Stimulated activated CD4-positive, alpha-beta T cell treated with anti-CD3 and anti-CD28 coated beads, Interleukin-4, amount 100 ng/mL, for 1 hour (primary cell): ENCODE results near the gene TLR9.

Experiments
- DNase-seq: peaks from one replicate; pipeline ENCODE4 v3.0.0-alpha.2; 2020

The TLR9 gene

DNA sequence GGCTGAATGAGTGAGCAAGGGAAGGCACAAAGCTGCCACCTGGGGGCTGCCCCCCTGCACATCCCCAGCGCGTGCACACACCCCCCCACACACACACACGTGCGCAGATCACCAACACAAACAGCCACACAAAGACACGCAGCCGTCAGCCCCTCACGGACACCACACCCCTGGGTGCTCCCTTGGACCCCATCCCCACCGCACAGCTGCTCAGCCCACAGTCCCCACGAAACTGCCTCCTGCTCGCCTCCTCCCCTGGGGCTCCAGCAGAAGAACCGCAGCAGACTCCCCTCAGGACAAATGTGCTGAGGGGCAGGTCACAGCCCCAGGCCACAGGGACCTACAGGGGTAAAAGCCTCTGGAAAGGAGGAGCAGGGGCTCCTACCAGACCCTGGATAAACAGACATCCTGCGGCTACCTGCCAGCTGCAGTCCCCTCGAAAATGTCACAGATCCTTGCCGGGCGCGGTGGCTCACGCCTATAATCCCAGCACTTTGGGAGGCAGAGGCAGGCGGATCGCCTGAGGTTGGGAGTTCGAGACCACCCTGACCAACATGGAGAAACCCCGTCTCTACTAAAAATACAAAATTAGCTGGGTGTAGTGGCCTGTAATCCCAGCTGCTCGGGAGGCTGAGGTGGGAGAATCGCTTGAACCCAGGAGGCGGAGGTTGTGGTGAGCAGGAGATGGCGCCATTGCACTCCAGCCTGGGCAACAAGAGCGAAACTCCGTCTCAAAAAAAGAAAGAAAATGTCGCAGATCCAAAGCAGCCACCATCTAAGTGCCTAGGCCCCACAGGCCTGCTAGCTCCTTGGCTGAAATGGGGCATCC is 7.0 kb upstream of the TLR9 start:
- peak; percentile 42 for DNase-seq

DNA sequence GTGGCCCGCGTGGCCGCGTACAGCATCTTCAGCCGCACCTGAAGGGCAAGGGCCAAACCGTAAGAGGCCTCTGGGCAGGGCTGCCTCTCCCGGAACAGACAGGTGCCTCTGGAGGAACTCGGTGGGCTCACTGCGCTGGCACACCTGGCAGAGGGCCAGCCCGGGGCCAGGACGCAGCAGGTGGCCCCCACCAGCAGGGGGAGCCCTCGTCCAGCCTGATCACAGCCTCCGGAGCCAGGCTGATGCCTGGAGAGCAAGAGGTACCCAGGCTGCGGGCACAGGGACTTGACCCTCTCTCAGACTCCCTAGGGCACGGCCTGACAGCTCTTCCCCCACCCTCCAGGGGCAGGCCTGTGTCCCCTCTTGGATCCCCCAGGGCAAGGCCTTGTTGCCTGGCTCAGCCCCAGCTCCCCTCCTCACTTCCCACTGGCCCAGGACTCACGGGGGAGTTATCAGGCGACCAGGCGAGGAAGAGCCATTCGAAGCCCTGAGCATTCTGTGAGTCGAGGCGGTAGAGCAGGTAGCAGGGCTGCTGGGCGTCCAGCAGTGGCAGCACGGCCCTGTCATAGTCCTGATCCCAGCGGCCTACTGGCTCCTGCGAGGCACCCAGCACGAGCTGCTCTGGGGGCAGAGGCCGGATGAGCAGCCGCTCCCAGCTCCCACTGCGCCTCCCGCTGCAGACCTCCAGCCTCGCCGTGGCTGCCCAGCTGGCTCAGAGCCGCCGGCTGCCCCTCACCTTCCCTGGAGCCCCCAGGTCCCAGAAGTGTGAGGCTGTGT is 6.2 kb upstream of the TLR9 start:
- DNase-seq, result peak; percentile 92

DNA sequence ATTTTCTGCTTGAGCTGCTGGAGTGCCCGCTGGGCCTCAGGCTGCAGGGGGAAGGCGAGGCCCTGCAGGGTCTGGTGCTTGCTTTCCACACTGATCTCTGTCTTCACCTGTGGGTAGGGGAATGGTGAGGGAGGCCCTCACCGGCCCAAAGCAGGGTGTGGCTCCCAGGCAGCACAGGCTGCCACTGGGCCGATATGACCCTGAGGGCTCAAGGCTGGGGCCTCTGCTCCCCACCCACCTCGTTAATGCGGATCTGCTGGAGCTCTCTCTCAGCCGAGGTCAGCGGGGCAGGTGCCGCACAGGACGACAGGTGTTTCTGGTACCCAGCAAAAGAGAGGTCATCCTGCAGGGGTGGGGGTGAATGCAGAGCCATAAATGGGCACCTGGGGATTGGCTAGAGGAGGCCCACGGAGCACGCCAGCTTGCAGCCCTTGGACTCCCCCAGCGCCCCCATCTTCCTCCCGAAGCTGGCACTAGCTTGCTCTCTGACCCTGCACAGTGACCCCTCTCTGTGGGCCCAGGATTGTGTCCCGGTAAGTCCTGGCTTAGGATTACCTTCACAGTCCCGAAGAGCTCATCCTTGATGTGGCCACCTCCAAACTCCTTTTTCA is 5.5 kb upstream of the TLR9 start:
- DNase-seq, result no peak

DNA sequence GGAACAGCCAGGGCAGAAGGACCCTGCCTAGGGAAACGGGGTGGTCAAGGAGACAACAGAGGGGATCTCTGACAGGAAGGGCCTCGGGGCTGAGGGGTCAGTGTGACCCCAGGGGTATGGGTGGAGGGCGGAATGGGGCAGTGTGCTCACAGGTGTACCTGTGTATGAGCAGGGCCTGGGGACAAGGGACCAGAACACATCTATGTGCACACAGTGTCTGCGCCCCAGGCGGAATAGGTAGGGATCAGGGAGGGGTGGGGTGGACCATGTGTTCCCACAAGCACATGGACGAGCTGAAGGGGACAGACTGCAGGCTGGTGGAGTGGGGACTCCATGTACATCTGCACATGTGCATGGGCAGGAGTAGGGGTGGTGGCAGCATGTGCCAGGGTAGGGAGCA is 5.0 kb upstream of the TLR9 start:
- DNase-seq, result no peak

DNA sequence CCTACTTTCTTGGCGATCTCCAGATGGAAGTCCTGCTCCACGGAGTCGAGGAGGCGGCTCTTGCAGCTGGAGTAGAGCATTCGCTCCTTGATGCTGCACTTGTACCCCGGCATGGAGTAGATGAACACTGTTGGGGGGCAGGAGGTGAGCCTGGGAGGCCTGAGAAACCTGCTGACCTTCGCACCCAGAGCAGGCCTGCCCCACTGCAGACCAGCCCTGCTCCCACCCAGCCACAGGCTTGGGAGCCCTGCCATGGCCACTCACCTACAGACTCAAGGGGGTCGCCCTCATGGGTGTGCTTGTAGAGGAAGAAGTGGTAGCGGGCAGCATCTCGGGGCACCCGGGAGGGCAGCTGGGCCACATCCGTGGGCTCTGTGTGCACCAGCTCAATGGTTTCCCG is 4.2 kb upstream of the TLR9 start:
- DNase-seq, result no peak

DNA sequence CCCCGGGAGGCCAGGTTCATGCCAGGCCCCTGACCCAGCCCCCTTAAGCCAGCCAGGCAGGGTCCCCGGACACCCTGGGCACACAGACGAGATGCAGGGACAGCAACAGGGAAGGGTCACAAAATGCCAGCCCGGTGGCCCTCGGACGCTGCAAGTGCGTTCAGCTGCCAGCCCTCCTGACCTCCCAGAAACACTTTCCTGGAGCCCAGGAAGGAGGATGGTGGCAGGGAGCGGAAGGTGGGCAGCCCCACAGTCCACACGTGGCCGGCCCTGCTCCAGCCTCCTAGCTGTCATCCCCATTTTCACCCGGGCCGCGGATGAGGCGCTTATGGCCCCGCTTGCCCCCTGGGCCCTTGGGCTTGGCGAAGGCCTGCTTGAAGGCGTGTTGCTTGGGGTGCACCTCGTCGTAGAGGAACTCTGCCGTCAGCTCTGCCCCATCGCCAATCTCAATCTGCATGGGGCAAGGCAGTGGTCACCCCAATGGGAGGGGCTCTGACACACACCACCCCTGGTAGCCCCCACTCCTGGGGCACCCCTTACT is 3.4 kb upstream of the TLR9 start:
- no peak for DNase-seq

DNA sequence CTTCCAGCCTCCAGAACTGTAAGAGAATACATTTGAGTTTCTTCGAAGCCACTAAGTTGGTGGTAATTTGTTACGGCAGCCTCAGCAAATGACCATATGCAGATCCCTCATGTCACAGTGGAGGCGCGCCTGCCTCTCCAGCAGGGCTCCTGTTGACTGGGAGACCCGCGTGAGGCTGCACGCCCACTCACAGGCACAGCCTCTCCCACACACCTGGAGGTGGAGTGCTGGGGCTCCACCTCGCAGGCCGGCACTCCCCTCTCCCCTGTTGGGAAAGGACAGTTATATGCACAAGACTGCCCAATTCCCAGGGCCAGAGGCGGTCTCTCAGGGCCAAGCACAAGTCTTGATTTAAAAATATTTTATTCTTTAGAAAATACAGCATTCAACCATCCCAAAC is 2.8 kb upstream of the TLR9 start:
- DNase-seq, result no peak

DNA sequence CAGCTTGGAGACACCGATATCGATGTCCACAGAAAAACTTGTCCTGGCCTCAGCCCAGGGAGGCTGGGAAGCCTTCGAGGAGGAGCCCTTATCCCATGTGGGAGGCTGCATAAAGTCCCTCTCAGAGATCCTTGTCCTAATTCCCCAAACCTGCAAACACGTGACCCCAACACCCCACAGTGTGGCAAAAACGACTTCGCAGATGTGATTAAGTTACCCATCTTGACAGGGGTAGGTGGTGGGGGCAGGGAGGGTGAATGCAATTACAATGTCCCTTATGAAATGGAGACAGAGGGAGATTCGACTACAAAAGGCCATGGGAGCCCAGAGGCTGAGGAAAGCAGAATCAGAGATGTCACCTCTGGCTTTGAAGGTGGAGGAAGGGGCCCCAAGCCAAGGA is 2.3 kb upstream of the TLR9 start:
- no peak for DNase-seq

DNA sequence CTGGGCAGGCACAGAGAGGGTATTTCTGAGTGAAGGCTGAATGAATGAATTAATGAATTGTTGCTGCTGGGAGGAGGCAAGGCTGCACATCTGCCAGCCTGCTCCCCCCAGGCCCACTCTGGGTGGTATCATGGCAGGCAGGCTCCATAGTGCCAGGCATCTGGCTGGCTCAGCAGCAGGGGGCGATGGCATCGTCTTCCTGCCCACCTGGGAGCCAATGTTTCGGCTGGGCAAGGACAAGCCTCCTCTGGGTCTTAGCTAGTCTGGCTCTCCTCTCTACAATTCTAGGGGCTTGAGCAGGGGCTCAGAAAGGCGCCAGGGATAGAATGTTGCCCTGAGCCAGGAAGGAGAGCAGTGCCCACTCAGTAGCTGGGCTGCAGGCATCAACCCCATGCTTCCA is 1.7 kb upstream of the TLR9 start:
- DNase-seq, result no peak

DNA sequence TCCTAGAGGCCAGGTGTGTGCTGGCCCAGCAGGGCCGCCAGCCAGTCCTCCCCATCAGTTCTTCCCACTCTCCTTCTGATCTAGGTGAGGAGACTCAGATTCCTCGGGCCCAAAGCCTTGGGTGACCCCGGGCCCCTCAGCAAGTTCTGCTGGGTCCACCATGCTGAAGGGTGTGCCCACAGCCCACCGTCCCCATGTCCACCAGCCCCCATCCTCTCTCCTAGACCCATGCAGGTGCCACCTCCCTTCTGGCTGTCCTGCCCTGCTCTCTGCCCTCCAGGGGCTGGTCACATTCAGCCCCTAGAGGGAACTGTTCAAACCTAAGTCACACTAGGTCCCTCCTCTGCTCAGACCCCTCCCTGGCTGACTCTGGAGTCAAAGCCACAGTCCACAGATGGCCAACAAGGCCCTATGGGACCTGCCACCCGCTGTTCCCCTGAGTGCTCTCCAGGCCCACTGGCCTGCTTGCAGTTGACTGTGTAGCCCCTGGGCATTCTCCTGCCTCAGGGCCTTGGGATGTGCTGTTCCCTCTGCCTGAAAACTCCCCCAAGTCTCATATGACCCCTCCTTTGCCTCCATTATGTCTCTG is 878 bp upstream of the TLR9 start:
- no peak for DNase-seq

DNA sequence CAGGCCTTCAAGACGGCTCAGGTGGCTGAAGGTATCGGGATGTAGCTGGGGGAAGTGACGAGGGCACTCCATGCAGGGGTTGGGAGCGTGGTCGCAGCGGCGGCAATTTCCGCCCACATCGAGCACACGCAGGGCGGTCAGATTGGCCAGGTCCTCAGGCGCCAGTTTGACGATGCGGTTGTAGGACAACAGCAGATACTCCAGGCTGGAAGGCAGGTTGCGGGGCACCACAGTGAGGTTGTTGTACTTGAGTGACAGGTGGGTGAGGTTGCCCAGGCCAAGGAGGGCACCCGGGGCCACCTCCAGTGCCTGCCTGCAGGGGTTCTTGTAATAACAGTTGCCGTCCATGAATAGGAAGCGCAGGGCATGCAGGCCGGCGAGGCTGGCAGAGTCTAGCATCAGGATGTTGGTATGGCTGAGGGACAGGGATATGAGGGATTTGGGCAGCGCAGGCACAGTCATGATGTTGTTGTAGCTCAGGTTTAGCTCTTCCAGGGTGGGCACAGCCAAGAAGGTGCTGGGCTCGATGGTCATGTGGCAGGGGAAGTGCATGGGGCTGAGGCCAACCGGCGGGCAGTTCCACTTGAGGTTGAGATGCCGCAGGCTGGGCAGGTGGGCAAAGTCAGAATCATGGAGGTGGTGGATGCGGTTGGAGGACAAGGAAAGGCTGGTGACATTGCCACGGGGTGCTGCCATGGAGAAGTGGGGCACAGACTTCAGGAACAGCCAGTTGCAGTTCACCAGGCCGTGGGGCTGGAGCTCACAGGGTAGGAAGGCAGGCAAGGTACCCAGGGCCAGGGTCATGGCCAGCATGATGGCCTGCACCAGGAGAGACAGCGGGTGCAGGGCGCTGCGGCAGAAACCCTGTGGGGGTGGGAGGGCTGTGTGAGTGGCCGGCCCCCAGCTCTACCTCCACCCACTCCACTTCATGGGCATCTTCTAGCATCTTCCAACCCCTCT is 1.7 kb downstream of the TLR9 start:
- DNase-seq, result no peak

DNA sequence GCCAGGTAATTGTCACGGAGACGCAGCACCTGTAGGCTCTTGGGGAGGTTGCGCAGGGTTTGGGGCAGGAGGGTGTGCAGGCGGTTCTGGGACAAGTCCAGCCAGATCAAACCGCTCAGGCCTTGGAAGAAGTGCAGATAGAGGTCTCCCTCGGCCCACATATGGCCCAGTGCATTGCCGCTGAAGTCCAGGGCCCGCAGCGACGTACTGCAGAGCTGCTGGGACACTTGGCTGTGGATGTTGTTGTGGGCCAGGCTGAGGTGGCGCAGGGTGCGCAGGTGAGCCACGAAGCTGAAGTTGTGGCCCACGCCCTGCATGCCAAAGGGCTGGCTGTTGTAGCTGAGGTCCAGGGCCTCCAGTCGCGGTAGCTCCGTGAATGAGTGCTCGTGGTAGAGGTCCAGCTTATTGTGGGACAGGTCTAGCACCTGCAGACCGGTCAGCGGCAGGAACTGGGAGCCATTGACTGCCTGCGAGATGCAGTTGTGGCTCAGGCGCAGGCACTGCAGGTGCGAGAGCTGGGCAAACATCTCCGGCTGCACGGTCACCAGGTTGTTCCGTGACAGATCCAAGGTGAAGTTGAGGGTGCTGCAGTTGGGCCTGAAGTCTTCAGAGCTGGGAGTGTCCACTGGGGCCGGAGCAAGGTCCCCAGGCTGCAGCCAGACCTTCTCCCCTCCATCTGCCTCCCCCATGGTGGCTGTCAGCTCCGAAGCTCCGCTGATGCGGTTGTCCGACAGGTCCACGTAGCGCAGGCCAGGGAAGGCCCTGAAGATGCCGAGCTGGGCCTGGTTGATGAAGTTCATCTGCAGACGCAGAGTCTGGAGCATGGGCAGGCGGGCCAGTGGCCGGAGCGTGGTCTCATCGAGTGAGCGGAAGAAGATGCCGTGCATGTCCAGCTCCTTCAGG is 2.9 kb downstream of the TLR9 start:
- no peak for DNase-seq

DNA sequence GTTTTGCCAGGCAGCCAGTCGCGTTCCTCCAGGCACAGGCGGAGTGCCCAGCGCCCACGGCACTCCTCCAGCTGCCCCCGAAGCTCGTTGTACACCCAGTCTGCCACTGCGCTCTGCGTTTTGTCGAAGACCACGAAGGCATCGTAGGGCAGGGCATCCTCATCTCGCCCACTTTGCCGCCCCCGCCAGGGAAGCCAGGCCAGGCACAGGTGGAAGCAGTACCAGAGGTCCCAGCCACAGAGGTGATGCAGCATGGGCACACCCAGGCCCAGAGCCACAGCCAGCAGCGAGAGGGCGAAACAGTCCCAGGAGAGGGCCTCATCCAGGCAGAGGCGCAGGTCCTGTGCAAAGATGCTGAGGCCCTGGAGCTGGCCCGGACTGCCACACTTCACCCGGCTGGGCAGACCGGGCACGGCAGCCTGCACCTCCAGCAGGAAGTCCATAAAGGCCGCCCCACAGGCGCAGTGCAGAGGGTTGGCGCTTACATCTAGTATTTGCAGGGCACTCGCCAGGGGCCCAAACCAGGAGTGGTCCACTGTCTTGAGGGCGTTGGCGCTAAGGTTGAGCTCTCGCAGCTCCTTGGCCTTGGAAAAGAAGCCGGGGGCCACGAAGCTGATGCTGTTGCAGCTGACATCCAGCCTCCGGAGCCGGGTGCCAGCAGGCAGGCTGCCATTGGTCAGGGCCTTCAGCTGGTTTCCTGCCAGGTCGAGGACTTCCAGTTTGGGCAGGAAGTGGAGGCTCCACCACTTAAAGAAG is 3.7 kb downstream of the TLR9 start:
- DNase-seq, result peak; percentile 44

DNA sequence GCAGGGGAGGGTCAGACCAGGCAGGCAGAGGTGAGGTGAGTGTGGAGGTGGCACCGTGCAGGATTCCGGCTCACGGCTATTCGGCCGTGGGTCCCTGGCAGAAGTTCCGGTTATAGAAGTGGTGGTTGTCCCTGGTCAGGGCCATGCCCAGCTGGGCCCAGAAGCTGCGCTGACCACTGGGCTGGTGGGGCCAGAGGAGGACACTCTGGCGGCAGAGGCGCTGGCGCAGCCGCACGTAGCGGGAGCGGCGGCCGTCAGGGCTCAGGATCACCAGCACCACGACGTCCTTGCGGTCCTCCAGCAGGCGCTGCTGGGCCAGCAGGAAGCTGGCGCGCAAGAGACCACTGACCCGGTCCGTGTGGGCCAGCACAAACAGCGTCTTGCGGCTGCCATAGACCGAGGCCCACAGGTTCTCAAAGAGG is 4.3 kb downstream of the TLR9 start:
- no peak for DNase-seq

DNA sequence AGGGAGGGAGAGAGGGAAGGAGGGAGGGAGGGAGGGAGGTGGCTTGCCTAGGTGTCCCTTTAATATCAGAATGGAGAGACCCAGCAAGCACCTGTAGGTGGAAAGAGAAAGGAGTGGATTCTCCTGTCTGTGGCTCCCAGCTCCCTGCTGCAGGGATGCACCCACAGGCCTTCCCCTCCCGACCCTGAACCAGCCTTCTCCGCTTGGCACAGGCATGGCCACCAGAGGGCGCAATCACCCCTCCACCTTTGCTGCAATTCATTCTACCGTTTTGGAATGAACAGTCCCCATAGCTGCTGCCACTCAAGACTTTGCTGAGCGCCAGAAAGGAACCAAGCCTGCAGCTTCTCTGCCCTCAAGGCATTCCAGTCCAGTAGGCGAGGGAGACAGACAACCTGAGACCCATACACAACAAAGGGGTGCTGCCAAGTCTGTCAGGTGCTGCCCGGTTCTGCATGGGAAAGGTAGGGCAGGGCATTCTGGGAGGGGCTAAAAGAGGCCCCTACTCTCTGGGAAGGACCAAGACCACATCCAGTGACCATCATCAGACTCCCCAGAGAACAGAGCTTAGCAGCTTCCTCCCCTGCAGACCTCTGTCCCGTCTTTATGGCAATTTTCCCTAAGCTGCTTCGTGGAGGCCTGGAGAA is 4.9 kb downstream of the TLR9 start:
- DNase-seq, result peak; percentile 91

DNA sequence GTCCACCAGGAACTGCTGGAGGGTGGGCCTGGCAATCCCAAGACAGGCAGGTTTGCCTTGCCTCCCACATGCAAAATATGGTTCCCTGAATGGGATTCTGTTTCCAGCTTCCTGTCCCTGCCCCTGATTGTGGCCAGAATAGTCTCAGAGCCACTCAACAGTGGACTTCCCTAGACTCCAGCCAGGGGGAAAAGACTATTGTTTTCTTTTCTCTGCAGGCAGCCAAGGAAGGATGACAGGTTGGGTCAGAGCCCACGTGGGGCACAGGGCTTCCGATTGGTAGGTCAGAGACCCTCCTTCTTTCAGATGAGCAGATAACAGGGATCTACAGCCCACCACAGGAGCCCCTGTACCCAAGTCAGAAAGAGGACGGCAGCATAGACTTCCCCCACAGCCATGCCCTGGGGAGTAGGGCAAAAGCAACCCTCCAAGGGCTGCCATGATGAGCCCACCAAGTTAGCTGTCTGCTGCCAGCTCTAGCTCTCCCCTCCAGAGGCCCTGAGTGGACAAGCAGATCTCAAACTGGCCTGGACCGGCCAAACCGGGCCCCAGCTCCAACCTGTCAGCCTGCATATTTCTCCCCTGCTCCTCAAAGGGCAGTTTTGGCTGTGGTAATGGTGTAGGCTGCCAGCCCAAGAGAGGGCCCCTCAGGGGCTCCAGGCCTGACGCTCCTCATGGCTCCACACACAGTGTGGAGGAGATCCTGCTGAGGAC is 6.4 kb downstream of the TLR9 start:
- DNase-seq, result no peak

DNA sequence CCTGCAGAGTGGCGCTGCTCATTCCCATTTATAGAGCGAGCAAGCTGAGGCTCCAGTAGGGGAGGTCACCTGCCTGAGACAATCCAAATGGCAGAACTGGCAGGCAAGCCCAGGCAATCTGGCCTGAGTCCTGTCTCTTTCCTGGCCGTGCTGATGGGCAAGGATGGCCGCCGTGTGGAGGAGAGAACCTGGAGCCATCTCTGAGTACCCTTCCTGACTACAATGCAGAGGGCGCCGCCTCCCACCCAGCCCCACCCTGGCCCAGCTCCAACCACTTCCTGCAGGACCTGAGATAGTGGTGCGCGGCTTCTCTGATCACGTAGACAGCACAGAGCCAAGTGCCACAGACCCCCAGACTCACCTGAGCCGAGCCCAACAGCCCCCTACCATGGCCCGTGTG is 7.0 kb downstream of the TLR9 start:
- DNase-seq, result no peak

DNA sequence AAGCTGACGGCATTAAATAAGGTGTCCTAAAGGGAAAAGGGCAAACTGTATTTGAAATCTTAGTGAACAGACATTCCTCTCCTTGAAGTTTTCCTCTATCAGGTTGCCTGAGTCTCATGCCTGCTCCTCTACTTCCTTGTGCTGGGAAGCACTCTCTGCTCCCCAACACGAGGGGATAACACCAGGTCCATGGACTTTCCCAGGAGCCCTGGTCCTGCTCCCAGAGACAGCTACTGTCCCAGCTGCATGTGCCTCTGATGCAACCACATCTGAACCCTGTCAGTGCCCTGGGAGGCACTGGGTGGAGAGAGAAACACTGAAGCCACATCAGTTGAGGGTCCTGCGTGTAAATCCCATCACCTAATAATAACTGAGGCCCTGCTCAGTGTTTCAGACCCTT is 7.4 kb downstream of the TLR9 start:
- DNase-seq, result no peak

DNA sequence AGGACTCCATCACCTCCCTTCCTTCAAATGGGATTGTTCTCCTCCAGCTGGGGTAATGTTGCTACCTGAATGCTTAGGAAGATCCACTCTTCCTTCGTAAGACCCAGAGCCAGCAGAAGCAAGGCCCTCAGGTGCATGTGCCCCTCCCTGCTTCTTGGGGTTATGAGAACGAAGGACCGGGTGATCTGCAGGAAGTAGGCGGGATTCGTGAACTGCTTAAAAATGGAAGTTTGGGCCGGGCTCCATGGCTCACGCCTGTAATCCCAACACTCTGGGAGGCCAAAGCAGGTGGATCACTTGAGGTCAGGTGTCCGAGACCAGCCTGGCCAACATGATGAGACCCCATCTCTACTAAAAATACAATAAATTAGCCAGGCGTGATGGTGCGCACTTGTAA is 8.0 kb downstream of the TLR9 start:
- no peak for DNase-seq
